Activated CD8-positive, alpha-beta T cell treated with anti-CD3 and anti-CD28 coated beads for 36 hours (primary cell): ENCODE results near the gene MFSD6L. TPM values are rescaled to one million over a fixed set of nuclear protein-coding genes. Genes with fewer than 3 reads are reported as not detected.

Experiments
- ATAC-seq: fragments of 200-7000 bp; cut with Tn5 transposase; one replicate; pipeline ENCODE4 v1.10.0; 2021; ENCODE audit warnings: mild to moderate bottlenecking, moderate library complexity
- CTCF ChIA-PET: fragments of 350-600 bp; sonication (Branson Sonifier 250); formaldehyde crosslinking; loops from one replicate; lab custom pipeline; 2021; ENCODE audit warnings: antibody characterized with exemption; lab: Charles Lee
- POLR2A ChIA-PET: fragments of 350-600 bp; sonication (Branson Sonifier 250); formaldehyde crosslinking; loops from one replicate; lab custom pipeline; 2021; ENCODE audit warnings: antibody characterized with exemption; lab: Charles Lee
- DNase-seq: peaks from one replicate; pipeline ENCODE4 v3.0.0-alpha.2; 2020
- H3K27ac Mint-ChIP-seq: one replicate; pipeline ENCODE4 v1.8.0; 2021; ENCODE audit warnings: mild to moderate bottlenecking, mixed read lengths
- H3K27me3 Mint-ChIP-seq: one replicate; pipeline ENCODE4 v1.8.0; 2021; ENCODE audit warnings: mixed read lengths
- H3K36me3 Mint-ChIP-seq: one replicate; pipeline ENCODE4 v1.8.0; 2021; ENCODE audit warnings: low read depth, mixed read lengths
- H3K4me1 Mint-ChIP-seq: one replicate; pipeline ENCODE4 v1.8.0; 2021; ENCODE audit warnings: low read depth, mixed read lengths
- H3K4me3 Mint-ChIP-seq: one replicate; pipeline ENCODE4 v1.8.0; 2021; ENCODE audit warnings: mild to moderate bottlenecking, moderate library complexity, mixed read lengths
- H3K9me3 Mint-ChIP-seq: one replicate; pipeline ENCODE4 v1.8.0; 2021; ENCODE audit warnings: mixed read lengths
- intact Hi-C: fragments of 100-400 bp; cut with micrococcal nuclease; formaldehyde crosslinking; loops from one replicate; pipeline ENCODE4 v1.10.0; 2022
- total RNA-seq, 2 experiments: library from RNA; stranded (reverse); gene quantifications; one replicate each; pipeline ENCODE4 v1.2.3, GENCODE V29; 2021
- TF ChIP-seq, protein P1 (sequence below): fragments of 200-600 bp; IDR thresholded peaks from one replicate; pipeline ENCODE4 v1.8.0; 2022; ENCODE audit warnings: antibody characterized with exemption, mild to moderate bottlenecking

Gene MFSD6L
- total RNA-seq, 2 experiments from 2014 or later: 0.20 to 0.22 TPM

DNA sequence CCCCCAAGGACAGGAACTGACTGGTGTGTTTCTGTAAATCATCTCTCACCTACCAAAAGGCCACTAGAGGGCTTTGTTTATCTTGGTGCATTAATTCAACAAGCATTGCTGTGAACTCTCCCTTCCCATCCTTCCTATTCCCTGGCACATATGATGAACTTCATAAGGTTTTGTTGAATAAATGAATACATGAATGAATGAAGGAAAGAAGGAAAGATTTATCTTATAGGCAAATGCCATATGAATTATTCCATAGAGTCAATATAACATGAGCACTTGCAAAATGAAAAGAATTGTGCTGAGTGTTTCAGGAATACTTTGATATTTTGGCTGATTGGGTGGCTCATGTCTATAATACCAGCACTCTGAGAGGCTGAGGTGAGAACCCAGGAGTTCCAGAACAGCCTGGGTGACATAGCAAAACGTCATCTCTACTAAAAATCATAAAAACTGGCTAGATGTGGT, 45.2 kb downstream of the MFSD6L start:
- ChIA-PET POLR2A (no interaction called here), CTCF (interaction anchor here (0.6 to 2.6 kb wide), 3 partner anchors 32 to 372 kb away, joined by 4 to 6 read pairs (median 5); no protein-coding TSS in a partner anchor)
- TF ChIP-seq, protein P1, sequence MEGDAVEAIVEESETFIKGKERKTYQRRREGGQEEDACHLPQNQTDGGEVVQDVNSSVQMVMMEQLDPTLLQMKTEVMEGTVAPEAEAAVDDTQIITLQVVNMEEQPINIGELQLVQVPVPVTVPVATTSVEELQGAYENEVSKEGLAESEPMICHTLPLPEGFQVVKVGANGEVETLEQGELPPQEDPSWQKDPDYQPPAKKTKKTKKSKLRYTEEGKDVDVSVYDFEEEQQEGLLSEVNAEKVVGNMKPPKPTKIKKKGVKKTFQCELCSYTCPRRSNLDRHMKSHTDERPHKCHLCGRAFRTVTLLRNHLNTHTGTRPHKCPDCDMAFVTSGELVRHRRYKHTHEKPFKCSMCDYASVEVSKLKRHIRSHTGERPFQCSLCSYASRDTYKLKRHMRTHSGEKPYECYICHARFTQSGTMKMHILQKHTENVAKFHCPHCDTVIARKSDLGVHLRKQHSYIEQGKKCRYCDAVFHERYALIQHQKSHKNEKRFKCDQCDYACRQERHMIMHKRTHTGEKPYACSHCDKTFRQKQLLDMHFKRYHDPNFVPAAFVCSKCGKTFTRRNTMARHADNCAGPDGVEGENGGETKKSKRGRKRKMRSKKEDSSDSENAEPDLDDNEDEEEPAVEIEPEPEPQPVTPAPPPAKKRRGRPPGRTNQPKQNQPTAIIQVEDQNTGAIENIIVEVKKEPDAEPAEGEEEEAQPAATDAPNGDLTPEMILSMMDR: peak; percentile 53
- no peak for DNase-seq
- no peak for ATAC-seq
- intact Hi-C loops: no loop called here
- H3K27me3 Mint-ChIP-seq: peaks cover 3% of the 10 kb centered on the region
- H3K4me1 Mint-ChIP-seq: no peaks in the 10 kb centered on the region
- no peaks in the 10 kb centered on the region for H3K9me3 Mint-ChIP-seq
- H3K27ac Mint-ChIP-seq: no peak overlapping the region
- H3K4me3 Mint-ChIP-seq: no peak overlapping the region
- no peaks in the 10 kb centered on the region for H3K36me3 Mint-ChIP-seq

DNA sequence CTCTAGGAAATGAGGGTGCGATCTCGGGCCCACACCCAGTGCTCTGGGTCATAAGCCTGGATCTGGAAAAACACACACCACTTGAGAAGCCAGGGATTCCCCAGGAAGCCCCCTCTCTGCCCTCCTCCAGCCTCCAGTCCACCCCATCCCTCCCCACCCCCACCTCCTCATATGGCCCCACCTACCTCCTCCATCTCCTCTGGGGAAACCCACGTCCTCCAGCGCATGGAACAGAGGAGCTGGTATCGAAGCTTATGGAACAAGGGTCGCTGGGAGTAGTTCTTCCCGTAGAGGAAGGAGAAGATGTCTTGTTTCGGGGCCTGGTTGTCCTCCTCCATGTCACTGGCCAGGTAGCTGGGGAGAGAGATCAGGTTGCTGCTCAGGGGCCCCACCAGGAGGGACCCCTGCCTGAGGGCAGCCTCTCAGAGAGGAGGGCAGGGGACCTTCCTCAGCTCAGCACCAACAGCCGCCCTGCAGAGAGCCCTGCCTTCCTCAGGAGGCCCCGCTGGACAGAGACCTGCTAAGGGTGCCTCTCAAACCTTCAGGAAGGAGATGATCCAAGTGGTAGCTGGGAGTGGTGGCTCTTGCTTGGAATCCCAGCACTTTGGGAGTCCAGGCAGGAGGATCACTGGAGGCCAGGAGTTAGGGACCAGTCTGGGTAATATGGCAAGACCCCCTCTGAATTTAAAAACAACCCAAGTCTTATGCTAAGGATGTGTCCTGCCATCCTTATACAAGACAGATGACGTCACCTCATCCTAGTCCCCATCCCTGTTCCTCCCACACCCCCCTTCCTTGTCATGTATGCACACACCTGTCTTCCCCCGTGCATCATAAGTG, 45.8 kb downstream of the MFSD6L start:
- Mint-ChIP-seq H3K36me3 (no peaks in the 10 kb centered on the region), H3K4me1 (no peaks in the 10 kb centered on the region), H3K27ac (no peak overlapping the region), H3K27me3 (peaks cover 3% of the 10 kb centered on the region), H3K9me3 (no peaks in the 10 kb centered on the region), H3K4me3 (no peak overlapping the region)
- ATAC-seq (no peak), DNase-seq (no peak)
- intact Hi-C loops: no loop called here
- CTCF ChIA-PET: interaction anchor here (0.8 to 3.2 kb wide), 4 partner anchors 12 to 245 kb away, joined by 3 to 15 read pairs (median 5); no protein-coding TSS in a partner anchor
- TF ChIP-seq, protein P1: no peak
- POLR2A ChIA-PET: no interaction called here

DNA sequence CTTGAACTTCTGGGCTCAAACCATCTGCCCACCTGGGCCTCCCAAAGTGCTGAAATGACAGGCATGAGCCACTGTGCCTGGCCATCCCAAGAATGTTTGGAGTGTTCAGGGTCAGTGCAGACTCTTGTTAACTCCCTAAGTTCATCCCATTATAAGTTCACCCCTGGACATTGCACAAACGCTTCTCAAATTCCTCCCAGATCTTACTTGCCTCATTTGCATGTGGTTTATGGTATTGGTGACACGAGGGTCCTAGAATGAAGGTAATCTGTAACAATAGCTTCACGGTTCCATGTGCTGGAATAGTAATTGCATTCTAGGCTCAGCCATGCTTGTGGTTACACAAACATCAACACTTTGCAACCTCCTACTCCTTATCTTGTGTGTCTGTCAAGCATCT, 49.5 kb downstream of the MFSD6L start:
- ChIA-PET CTCF (no interaction called here), POLR2A (no interaction called here)
- Mint-ChIP-seq H3K36me3 (no peaks in the 10 kb centered on the region), H3K27me3 (peaks cover 2% of the 10 kb centered on the region), H3K4me1 (peaks cover 10% of the 10 kb centered on the region), H3K27ac (no peak overlapping the region), H3K9me3 (no peaks in the 10 kb centered on the region), H3K4me3 (no peak overlapping the region)
- TF ChIP-seq, protein P1: no peak
- intact Hi-C loops: loop anchor here (5.0 to 10.0 kb wide), 2 partner anchors 337 to 365 kb away; partner anchors contain the start of gene RPL26
- no peak for ATAC-seq
- no peak for DNase-seq

DNA sequence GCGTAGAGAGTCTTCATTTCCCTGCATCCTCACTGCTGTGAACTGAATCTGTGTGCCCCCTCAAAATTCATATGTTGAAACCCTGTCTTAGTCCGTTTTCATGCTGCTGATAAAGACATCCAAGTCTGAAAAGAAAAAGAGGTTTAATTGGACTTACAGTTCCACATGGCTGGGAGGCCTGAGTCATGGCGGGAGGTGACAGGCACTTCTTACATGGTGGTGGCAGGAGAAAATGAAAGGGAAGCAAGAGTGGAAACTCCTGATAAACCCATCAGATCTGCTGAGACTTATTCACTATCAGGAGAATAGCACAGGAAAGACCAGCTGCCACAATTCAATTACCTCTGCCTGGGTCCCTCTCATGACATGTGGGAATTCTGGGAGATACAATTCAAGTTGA, 51.4 kb downstream of the MFSD6L start:
- Mint-ChIP-seq H3K27ac (no peak overlapping the region), H3K27me3 (no peaks in the 10 kb centered on the region), H3K4me3 (no peak overlapping the region), H3K36me3 (no peaks in the 10 kb centered on the region), H3K9me3 (no peaks in the 10 kb centered on the region), H3K4me1 (peaks cover 10% of the 10 kb centered on the region)
- DNase-seq (peak; percentile 34), ATAC-seq (no peak)
- intact Hi-C loops: loop anchor here (5.0 to 10.0 kb wide), 2 partner anchors 335 to 363 kb away; partner anchors contain the start of gene RPL26
- POLR2A ChIA-PET: no interaction called here
- CTCF ChIA-PET: interaction anchor here (1.5 to 3.8 kb wide), 5 partner anchors 29 to 337 kb away, joined by 4 to 39 read pairs (median 8); no protein-coding TSS in a partner anchor
- TF ChIP-seq, protein P1: no peak

Other genes starting within 250 kb of the MFSD6L start
- 10 to 100 TPM; 19.9 to 23.7 TPM for gene MYH10, start 168.6 kb downstream of the MFSD6L start, total RNA-seq
- under 1 TPM; 0.38 to 0.65 TPM for gene CCDC42, start 54.5 kb downstream of the MFSD6L start, total RNA-seq
- not detected for gene SPDYE4, start 40.8 kb downstream of the MFSD6L start, total RNA-seq
- 1 to 10 TPM; 3.8 to 3.9 TPM for gene PIK3R6, start 68.3 kb upstream of the MFSD6L start, total RNA-seq
- gene PIK3R5, start 166.3 kb upstream of the MFSD6L start, total RNA-seq: 10 to 100 TPM; 46.7 to 50.4 TPM
- gene NTN1, start 222.1 kb upstream of the MFSD6L start, total RNA-seq: 1 to 10 TPM; 1.2 to 1.3 TPM